ENCODE data around the gene PPM1G. TPM values are rescaled to one million over a fixed set of nuclear protein-coding genes. Genes with fewer than 3 reads are reported as not detected.

The PPM1G gene, protein sequence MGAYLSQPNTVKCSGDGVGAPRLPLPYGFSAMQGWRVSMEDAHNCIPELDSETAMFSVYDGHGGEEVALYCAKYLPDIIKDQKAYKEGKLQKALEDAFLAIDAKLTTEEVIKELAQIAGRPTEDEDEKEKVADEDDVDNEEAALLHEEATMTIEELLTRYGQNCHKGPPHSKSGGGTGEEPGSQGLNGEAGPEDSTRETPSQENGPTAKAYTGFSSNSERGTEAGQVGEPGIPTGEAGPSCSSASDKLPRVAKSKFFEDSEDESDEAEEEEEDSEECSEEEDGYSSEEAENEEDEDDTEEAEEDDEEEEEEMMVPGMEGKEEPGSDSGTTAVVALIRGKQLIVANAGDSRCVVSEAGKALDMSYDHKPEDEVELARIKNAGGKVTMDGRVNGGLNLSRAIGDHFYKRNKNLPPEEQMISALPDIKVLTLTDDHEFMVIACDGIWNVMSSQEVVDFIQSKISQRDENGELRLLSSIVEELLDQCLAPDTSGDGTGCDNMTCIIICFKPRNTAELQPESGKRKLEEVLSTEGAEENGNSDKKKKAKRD
- 113 and 147 TPM in 2 replicates for total RNA-seq

DNA sequence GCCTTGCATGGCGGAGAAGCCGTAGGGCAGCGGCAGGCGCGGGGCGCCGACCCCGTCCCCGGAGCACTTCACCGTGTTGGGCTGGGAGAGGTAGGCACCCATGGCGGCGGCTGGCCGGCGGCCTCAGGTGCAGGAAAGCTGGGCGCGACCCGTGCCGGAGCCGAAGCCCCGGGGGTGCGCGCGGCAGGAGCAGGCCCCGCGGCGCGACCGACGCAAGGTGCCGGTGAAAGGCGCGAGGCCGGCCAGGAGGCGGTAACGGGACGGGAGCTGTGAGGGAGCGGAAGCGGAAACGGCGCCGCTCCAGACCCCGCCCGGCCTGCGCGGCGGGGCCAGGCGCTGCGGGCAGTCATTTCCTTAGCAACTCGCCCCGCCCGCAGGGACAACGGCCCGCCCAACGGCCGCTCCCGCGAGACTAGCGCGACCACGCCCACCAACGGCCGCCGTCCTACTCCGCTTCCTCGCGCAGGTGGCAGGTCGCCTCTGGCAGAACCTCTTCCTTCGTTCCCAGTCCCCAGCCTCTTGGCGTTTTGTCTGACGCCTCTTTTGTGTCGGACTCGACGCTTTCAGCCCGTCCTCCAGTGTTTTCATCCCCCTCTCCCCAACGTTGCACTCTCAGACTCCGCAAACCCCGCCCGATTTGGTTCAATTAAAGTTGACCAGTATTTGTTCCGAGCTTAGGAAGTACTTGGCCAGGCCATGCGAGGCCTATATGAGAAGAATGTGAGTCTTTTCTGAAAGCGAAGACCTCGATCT, at the start of gene PPM1G:
Gene PPM1G (minus strand): TSS at position 271 of the 753 bp plus-strand sequence. CDS start 169 bp downstream, at position 102.

DNA sequence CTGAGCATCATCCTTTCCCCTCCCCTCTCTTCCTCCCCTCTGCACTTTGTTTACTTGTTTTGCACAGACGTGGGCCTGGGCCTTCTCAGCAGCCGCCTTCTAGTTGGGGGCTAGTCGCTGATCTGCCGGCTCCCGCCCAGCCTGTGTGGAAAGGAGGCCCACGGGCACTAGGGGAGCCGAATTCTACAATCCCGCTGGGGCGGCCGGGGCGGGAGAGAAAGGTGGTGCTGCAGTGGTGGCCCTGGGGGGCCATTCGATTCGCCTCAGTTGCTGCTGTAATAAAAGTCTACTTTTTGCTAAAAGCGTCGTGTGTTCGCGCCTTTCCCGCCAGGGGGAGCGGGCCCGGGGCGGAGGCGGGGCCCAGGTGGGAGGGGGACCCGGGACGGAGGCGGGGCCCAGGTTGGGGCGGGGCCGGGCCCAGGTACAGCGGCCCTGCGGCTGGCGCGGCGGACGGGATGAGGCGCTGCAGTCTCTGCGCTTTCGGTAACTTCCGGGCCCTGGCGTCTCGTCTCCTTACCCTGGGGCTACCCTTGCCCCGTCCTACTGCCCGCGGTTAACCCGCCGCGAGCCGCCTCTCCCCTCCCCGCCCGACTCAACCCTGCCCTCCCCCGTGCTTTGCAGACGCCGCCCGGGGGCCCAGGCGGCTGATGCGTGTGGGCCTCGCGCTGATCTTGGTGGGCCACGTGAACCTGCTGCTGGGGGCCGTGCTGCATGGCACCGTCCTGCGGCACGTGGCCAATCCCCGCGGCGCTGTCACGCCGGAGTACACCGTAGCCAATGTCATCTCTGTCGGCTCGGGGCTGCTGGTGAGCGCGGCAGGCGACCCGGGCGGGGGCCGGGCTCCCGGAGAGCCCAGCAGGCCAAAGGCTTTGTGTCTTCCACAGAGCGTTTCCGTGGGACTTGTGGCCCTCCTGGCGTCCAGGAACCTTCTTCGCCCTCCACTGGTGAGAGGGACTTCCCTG, 32.8 kb upstream of the PPM1G start, which contains the start of gene KRTCAP3:
Gene KRTCAP3 (plus strand): TSS at position 424 of the 962 bp plus-strand sequence. CDS start 32 bp downstream, at position 456.

DNA sequence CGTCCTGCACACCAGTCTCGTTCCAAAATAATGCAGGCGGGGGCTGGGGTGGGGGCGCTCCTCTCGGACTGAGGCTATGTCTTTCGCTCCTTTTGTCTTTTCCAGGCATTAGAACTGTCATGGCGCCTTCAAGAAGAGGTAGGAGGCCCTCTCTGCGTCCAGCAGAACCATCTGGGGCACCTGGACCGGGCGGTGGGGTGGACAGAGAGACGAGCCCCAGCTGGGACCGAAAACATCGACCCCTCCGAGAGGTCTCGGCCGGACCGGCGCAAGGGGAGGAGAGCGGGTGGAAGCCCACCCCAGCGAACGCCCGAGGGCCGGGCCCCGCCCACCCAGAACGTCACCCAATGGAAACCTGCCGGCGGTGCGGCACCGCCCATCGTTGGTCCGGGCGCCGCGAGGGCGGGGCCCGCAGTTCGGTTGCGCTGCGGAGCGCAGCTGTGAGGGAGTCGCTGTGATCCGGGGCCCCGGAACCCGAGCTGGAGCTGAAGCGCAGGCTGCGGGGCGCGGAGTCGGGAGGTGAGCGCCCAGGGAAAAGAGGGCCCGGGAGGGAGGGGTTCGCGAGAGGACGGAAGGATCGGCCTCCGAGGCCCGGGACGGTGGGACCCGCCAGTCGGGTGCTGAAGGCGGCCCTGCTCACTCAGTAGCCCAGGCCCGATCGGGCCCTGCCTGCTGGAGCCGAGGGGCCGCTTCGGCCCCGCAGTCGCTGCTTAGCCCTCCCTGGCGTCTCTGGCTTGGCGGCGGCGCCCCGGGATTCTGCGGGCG, 19.0 kb upstream of the PPM1G start, which contains the start of gene NRBP1:
Gene NRBP1 (plus strand): TSS at position 419 of the 765 bp plus-strand sequence. CDS start 4,643 bp downstream, outside the sequence.

DNA sequence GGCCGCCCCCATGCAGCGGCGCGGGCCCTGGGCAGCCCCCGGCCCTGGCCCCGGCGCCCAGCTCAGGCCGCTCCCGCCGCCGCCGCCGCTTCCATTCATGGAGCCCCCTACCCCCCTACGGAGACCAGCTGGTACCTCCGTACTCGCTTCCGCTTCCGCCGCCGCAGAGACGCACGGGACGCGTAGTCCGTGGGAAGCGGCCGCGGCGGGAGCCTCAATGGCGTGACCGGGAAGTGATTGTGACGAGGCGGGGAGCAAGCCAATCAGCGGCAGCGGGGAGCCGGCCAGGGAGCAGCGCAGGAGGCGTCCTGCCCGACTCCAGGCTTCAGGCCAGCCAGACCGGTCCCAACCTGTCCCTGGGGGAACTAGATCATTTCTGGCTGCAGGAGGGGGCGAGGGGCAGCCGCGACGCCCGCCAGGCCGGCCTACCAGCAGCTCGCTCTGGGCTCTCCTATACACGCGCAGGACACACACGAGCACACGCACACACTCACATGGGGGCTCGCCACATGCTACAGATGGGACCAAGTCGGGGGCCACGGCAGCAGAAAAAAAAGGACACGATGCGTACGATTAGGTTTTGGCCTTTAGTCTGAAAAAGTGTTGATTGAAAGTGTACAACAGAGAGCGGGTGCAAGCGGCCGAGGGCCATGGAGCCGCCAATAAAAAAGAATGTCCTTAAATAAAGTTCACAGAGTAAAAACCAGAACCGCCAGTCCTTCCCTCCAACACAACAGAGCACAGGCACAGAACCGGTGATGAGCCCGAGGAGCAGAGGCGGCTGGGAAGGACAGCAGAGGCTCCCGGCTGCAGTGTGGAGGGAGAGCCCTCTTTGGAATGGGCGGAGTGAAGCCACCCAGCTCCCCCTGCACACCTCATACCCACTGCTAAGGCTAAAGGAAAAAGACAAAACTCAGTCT, 28.5 kb downstream of the PPM1G start, which contains the start of gene ZNF513:
Gene ZNF513 (minus strand): TSS at position 109 of the 920 bp plus-strand sequence. CDS start 208 bp downstream, outside the sequence.

DNA sequence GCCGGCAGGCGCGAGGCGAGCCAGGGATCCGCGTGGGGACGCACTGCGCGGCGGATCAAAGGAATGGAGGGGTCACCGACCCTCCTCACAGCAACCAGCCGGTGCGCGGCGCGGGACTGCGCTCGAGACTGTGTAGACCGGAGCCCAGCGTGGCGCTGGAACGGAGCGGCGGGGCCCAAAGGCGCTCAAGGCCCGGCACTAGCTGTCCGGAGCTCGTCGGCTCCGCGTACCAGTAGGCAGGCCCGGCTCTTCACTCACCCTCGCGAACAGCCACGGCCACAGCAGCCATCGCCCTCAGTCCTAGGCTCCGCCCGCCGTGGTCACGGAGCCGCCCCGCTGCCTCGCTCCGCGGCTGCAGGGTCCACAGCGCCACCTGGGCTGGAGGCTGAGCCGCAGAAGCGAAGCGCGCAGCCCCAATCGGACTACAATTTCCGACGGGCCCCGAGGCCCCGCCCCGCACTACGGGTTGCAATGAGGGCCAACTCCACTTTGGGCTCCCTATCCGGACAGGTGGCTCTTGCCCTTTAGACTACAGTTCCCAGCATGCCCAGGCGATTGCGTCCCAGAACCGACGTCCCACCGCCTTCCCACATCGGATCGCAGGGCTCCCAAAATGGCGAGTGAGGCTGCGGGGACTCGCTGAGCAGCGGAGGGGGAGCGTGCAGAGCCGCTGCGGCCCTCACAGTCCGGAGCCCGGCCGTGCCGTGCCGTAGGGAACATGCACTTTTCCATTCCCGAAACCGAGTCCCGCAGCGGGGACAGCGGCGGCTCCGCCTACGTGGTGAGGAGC, 39.2 kb downstream of the PPM1G start, which contains the start of the genes EIF2B4 and SNX17:
Gene EIF2B4 (minus strand): TSS at position 313 of the 790 bp plus-strand sequence. CDS start 24 bp downstream, at position 289.
Gene SNX17 (plus strand): TSS at position 591 of the 790 bp plus-strand sequence. CDS start 128 bp downstream, at position 719.

DNA sequence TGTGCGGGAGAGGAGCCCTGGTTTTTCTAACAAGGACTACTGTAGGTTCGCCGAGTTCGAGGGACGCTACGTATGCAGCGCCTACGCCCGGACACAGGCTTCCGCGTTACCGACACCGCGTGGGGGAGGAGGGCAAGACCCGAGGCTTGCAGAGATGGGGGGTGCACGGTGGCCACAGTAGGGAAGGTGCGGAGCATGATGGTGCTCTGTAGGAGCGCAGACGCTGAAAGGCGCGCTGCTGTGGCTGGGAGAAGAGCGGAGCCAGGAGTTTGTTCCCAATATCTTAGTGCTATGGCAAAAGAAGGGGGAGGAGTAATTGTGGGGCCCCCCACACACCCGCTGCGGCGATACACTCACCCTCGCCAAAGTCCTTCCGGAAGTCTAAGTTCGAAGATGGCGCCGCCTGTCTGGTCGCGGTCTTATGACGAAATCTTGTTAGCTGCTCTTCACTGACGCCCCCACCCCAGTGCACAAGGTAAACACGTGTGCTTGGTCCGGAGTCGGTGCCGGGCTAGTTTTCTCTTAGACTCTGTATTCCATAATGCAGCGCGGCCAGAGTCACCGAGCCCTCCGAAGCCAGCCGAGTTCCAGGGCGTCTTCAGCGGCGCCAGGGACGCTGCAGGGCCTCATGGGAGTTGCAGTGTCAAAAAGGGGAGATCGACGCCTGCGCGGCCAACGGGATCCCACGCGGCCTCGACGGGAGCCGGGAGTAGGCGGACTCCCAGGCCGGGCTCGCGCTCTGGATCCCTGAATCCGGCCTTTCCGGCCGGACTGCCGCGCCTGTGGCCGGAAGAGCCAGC, 52.8 kb downstream of the PPM1G start, which contains the start of gene GTF3C2:
Gene GTF3C2 (minus strand): TSS at position 383 of the 800 bp plus-strand sequence. CDS start 13,210 bp downstream, outside the sequence.

Other genes starting within 250 kb of the PPM1G start
- 95.0 and 112 TPM in 2 replicates for gene ATRAID, start 197.6 kb downstream of the PPM1G start, total RNA-seq
- 10.7 and 57.2 TPM in 2 replicates for gene SLC5A6, start 197.3 kb downstream of the PPM1G start, total RNA-seq
- gene CAD, start 192.2 kb downstream of the PPM1G start, total RNA-seq = 27.0 and 81.6 TPM in 2 replicates
- gene SLC30A3, start 146.5 kb downstream of the PPM1G start, total RNA-seq = 0.81 and 34.7 TPM in 2 replicates
- gene DNAJC5G, start 134.2 kb downstream of the PPM1G start, total RNA-seq = 0.16 and 4.4 TPM in 2 replicates
- gene TRIM54, start 127.2 kb downstream of the PPM1G start, total RNA-seq = 3.1 TPM in 1 of 2 replicates, not detected in the other
- 0.44 and 0.49 TPM in 2 replicates for gene UCN, start 101.1 kb downstream of the PPM1G start, total RNA-seq
- gene MPV17, start 86.5 kb downstream of the PPM1G start, total RNA-seq = 32.4 and 55.7 TPM in 2 replicates
- 18.3 and 38.1 TPM in 2 replicates for gene GTF3C2, start 52.8 kb downstream of the PPM1G start, total RNA-seq
- gene EIF2B4, start 39.3 kb downstream of the PPM1G start, total RNA-seq = 22.7 and 28.9 TPM in 2 replicates
- 99.7 and 119 TPM in 2 replicates for gene SNX17, start 39.0 kb downstream of the PPM1G start, total RNA-seq
- gene ZNF513, start 28.9 kb downstream of the PPM1G start, total RNA-seq = 5.2 and 9.3 TPM in 2 replicates
- gene NRBP1, start 19.0 kb upstream of the PPM1G start, total RNA-seq = 87.1 and 120 TPM in 2 replicates
- gene KRTCAP3, start 32.8 kb upstream of the PPM1G start, total RNA-seq = 0.44 and 0.49 TPM in 2 replicates
- 12.0 and 20.0 TPM in 2 replicates for gene IFT172, start 80.2 kb upstream of the PPM1G start, total RNA-seq
- 11.6 and 14.6 TPM in 2 replicates for gene FNDC4, start 85.6 kb upstream of the PPM1G start, total RNA-seq
- gene GCKR, start 87.2 kb upstream of the PPM1G start, total RNA-seq = under 0.01 and 0.19 TPM in 2 replicates
- gene ZNF512, start 173.5 kb upstream of the PPM1G start, total RNA-seq = 11.2 and 26.9 TPM in 2 replicates
- gene CCDC121, start 219.4 kb upstream of the PPM1G start, total RNA-seq = 1.8 and 2.6 TPM in 2 replicates
- gene GPN1, start 219.5 kb upstream of the PPM1G start, total RNA-seq = 30.9 and 43.2 TPM in 2 replicates

Data from bladder microvascular endothelial cell (primary cell).